CD8-positive, alpha-beta memory T cell (primary cell): ENCODE data around the gene NAV2. TPM values are rescaled to one million over a fixed set of nuclear protein-coding genes. Genes with fewer than 3 reads are reported as not detected.
A peak's percentile ranks its signal among the peaks of the same experiment; 100 is the strongest.
"Not testable (repeated sequence)": the region's sequence is repeated elsewhere in the genome, so short reads cannot be mapped to it uniquely, and the experiment has no call there.

ENCODE experiments used
- CTCF ChIA-PET: fragments of 350-600 bp; sonication (Branson Sonifier 250); formaldehyde crosslinking; loops from one replicate; lab custom pipeline; 2021; ENCODE audit warnings: antibody characterized with exemption; lab: Charles Lee
- POLR2A ChIA-PET: fragments of 350-600 bp; sonication (Branson Sonifier 250); formaldehyde crosslinking; loops from one replicate; lab custom pipeline; 2021; ENCODE audit warnings: antibody characterized with exemption; lab: Charles Lee
- DNase-seq, 5 donors: peaks; one replicate each; pipeline versions ENCODE4 v3.0.0 to v3.0.0-alpha.2; 2020 to 2022; ENCODE audit warnings: mixed read lengths in 1 of 5
- H3K27ac ChIP-seq: one replicate; pipeline ENCODE4 v1.7.0; 2013; ENCODE audit warnings: low read depth, mild to moderate bottlenecking, low read length, moderate library complexity
- H3K27me3 ChIP-seq: 2 replicates; pipeline ENCODE4 v1.7.0; 2013; ENCODE audit warnings: low read length, mild to moderate bottlenecking; ENCODE audit not compliant: insufficient read depth, poor library complexity, severe bottlenecking
- H3K36me3 ChIP-seq: 2 replicates; pipeline ENCODE4 v1.7.0; 2013; ENCODE audit warnings: mild to moderate bottlenecking, low read length, moderate library complexity; ENCODE audit not compliant: insufficient read depth
- H3K4me1 ChIP-seq: 2 replicates; pipeline ENCODE4 v1.7.0; 2013; ENCODE audit warnings: mild to moderate bottlenecking, low read length, moderate library complexity; ENCODE audit not compliant: insufficient read depth
- H3K4me3 ChIP-seq: 2 replicates; pipeline ENCODE4 v1.7.0; 2013; ENCODE audit warnings: mild to moderate bottlenecking, low read length
- H3K9me3 ChIP-seq: 2 replicates; pipeline ENCODE4 v1.7.0; 2013; ENCODE audit warnings: mild to moderate bottlenecking, low read length
- H3K27ac Mint-ChIP-seq, 8 donors: one replicate each; pipeline ENCODE4 v1.8.0; 2020 to 2021; ENCODE audit warnings: mixed read lengths in 8 of 8, mild to moderate bottlenecking in 6 of 8, inconsistent platforms in 3 of 8, moderate library complexity in 3 of 8
- H3K27me3 Mint-ChIP-seq, 2 donors: one replicate each; pipeline ENCODE4 v1.8.0; 2020 to 2021; ENCODE audit warnings: mixed read lengths in 2 of 2, mild to moderate bottlenecking in 1 of 2, moderate library complexity in 1 of 2
- H3K36me3 Mint-ChIP-seq, 3 donors: one replicate each; pipeline ENCODE4 v1.8.0; 2020 to 2021; ENCODE audit warnings: mixed read lengths in 3 of 3, inconsistent platforms in 1 of 3, mild to moderate bottlenecking in 1 of 3
- H3K4me1 Mint-ChIP-seq, 3 donors: one replicate each; pipeline ENCODE4 v1.8.0; 2020 to 2021; ENCODE audit warnings: mixed read lengths in 3 of 3, inconsistent platforms in 1 of 3, mild to moderate bottlenecking in 1 of 3
- H3K4me3 Mint-ChIP-seq, 7 donors: one replicate each; pipeline ENCODE4 v1.8.0; 2020 to 2021; ENCODE audit warnings: mixed read lengths in 7 of 7, mild to moderate bottlenecking in 6 of 7, moderate library complexity in 4 of 7, inconsistent platforms in 2 of 7
- H3K9me3 Mint-ChIP-seq, 5 donors: one replicate each; pipeline ENCODE4 v1.8.0; 2020 to 2022; ENCODE audit warnings: mixed read lengths in 5 of 5, mild to moderate bottlenecking in 3 of 5, moderate library complexity in 2 of 5, inconsistent platforms in 1 of 5
- polyA plus RNA-seq: library from polyadenylated mRNA; unstranded; fragments of 300-500 nt; fragmentation: Illumina TruSeq; gene quantifications from one replicate; pipeline ENCODE4 v1.2.3, GENCODE V29; 2021
- total RNA-seq, 2 experiments: library from RNA; stranded (reverse); gene quantifications; one replicate each; pipeline ENCODE4 v1.2.3, GENCODE V29; 2021

The NAV2 gene
- total and polyA plus RNA-seq, 3 experiments from 2014 or later: 0.42 to 1.2 (median 1.1) TPM

DNA sequence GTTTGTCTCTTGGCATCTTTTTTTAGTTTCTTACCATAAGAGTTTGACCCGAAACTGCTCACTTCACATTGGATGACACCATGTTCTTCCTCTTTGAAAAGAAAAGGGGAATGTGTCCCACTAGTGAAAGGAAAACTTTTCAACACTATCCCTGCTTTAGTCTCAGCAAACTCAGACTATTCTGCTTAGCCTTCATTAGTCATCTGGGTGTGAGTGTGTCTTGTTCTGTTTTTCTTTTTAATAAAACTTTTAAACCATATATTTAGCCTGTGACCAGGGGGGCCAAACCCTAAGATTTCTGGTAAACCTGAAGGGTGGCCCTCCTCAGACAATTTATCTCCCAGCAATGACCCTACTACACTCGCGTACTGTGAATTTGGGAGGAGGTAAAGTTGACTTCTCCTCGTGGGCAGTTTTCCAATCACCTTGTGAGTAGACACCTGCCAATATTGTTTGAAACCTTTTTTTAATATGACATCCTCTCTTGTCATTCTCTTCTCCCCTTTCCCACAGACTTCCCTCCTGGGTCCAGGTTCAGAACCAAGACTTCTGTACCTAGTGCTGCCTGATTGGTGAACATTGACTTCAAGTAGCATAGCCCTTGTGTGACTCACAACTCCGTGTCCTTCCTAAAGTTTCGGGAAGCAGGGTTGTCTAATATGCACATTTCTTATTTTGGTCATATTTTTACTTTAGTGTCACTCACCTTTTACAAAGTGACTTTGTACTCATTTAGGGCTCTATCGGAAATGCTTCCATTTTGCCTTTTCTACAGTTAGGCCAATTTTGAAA lies 407.7 kb downstream of the NAV2 start:
- H3K27ac ChIP-seq: no peak overlapping the region
- CTCF ChIA-PET: no interaction called here

DNA sequence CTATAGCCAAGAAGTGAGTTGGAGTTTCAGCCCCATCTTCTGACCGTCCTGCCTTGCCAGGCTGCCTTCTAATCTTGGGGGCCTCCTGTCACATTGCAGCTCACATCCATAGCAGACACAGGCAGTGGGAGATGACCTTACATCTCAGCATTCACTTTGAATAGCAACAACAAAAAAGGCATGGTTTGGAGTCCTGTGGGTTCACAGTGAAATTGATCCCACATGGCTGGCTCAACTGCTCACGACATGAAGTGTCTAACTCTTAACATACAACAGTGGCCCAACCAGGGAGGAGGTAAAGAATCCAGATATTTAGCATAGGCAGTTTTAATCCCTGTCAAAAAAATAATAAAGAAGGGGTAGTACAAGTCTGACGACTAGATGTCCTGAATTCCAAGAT lies 409.5 kb downstream of the NAV2 start:
- peaks cover 10 to 27% of the 10 kb centered on the region in 2 donors for H3K27me3 Mint-ChIP-seq
- no peaks in the 10 kb centered on the region for H3K9me3 ChIP-seq
- H3K4me3 ChIP-seq: no peak overlapping the region
- no peak for DNase-seq
- H3K27ac Mint-ChIP-seq: no peak overlapping the region
- H3K4me1 ChIP-seq: no peaks in the 10 kb centered on the region
- H3K4me3 Mint-ChIP-seq: no peak overlapping the region
- H3K4me1 Mint-ChIP-seq: no peaks in the 10 kb centered on the region
- no peaks in the 10 kb centered on the region for H3K36me3 ChIP-seq
- H3K36me3 Mint-ChIP-seq: peaks cover 0 to 2% (median 2%) of the 10 kb centered on the region in 3 donors
- ChIA-PET POLR2A (no interaction called here), CTCF (no interaction called here)
- no peaks in the 10 kb centered on the region for H3K9me3 Mint-ChIP-seq
- H3K27ac ChIP-seq: no peak overlapping the region
- H3K27me3 ChIP-seq: no peaks in the 10 kb centered on the region

More for the DNA sequence above, 407.7 kb downstream of the NAV2 start:
- Histone ChIP-seq H3K4me1 (no peaks in the 10 kb centered on the region), H3K4me3 (no peak overlapping the region), H3K36me3 (no peaks in the 10 kb centered on the region), H3K9me3 (no peaks in the 10 kb centered on the region), H3K27me3 (no peaks in the 10 kb centered on the region)
- Mint-ChIP-seq H3K4me1 (no peaks in the 10 kb centered on the region), H3K9me3 (no peaks in the 10 kb centered on the region), H3K4me3 (no peak overlapping the region), H3K27ac (peak overlapping the region in 1 of 8 donors; percentile 10), H3K36me3 (peaks cover 0 to 2% (median 2%) of the 10 kb centered on the region in 3 donors), H3K27me3 (peaks cover 8 to 27% of the 10 kb centered on the region in 2 donors)
- POLR2A ChIA-PET: no interaction called here
- DNase-seq: no peak

DNA sequence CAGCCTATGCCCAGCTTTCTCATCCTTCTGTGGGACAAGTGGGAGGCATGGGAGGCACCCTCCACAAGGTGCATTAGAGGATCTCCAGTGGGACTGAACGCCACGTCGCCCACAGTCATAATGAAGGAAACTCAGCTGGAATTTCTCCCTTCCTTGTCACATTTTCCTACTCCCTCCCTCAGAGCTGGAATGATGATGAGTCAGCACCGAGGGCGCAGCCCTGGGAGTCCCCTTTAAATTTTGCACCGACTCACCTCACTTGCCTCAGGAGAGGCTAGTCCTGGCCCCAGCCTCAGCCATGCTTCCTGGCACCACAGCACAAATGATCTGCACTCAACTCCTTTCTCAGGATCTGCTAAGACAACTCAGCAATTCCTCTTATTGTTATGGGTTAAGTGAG lies 413.3 kb downstream of the NAV2 start:
- no peak overlapping the region for H3K4me3 ChIP-seq
- POLR2A ChIA-PET: no interaction called here
- CTCF ChIA-PET: no interaction called here

DNA sequence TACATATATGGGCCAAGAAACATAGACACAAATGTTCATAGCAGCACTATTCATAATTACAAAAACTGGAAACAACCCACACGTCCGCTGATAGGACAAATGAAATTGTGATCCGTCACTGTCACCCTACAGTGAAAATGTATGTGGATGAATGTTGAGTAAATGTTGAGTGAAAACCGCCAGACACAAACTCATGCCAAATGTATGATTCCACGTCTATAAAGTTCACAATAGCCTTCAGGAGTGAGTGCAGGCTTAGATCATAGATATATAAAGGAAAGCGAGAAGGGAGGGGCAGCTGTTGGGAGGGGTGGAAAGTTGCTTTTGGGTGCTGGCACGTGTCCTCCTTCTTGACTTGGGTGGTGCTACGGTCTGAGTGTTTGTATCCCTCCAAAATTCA lies 414.1 kb downstream of the NAV2 start:
- Histone ChIP-seq H3K4me1 (no peaks in the 10 kb centered on the region), H3K27me3 (no peaks in the 10 kb centered on the region), H3K36me3 (no peaks in the 10 kb centered on the region), H3K27ac (no peak overlapping the region), H3K4me3 (no peak overlapping the region), H3K9me3 (no peaks in the 10 kb centered on the region)
- DNase-seq: no peak
- Mint-ChIP-seq H3K4me1 (peaks cover 2 to 3% (median 3%) of the 10 kb centered on the region in 3 donors), H3K27ac (no peak overlapping the region), H3K9me3 (no peaks in the 10 kb centered on the region), H3K27me3 (peaks cover 3 to 4% of the 10 kb centered on the region in 2 donors), H3K36me3 (no peaks in the 10 kb centered on the region), H3K4me3 (no peak overlapping the region)
- POLR2A ChIA-PET: no interaction called here
- CTCF ChIA-PET: interaction anchor here (1.6 to 3.5 kb wide), 5 partner anchors 13 to 484 kb away, joined by 3 to 61 read pairs (median 7); partner anchors contain the start of gene HTATIP2

More for the DNA sequence above, 413.3 kb downstream of the NAV2 start:
- H3K36me3 ChIP-seq: no peaks in the 10 kb centered on the region
- Mint-ChIP-seq H3K4me1 (no peaks in the 10 kb centered on the region), H3K4me3 (no peak overlapping the region), H3K36me3 (no peaks in the 10 kb centered on the region), H3K27me3 (peaks cover 4 to 9% of the 10 kb centered on the region in 2 donors), H3K9me3 (no peaks in the 10 kb centered on the region), H3K27ac (no peak overlapping the region)
- DNase-seq: no peak
- no peaks in the 10 kb centered on the region for H3K9me3 ChIP-seq
- H3K4me1 ChIP-seq: no peaks in the 10 kb centered on the region
- H3K27ac ChIP-seq: no peak overlapping the region
- H3K27me3 ChIP-seq: no peaks in the 10 kb centered on the region

DNA sequence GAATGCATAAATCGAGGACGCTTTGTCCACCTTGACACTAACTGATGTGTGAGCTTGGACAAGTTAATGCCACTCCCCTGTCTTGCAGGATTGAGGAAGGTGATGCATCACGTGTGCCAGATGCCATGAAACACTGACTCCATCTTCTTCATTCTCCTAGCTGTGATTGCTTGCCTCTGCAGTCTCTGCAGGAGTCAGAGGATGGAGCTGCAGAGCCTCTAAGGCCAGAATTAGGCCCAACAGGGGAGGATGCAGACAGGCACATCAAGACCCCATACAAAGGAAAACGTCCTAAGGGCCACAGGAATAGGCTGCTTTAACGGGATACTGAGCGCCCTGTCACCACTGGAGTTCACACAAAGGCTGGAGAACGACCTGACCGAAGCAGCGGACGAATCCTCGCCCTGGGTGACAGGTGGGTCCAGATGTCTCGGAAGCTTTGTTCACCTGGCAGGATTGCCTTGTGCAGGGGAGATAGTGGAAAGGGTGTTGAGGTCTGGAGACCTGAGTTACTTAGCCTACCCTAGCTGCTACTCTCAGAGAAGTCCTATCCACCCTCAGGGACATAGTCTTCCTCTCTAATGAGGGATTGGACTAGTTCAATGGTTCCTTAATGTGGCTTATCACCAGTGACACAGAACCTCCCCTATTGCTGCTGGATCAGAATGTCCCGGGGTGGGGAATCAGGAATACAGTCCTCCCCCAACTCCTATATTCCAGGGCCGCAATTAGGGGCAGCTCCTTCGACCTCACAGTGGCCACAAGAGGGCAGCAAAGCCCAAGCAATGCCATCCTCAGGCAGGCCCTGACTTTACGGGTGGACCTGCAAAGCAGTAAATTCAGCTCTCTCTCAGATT lies 415.3 kb downstream of the NAV2 start:
- Histone ChIP-seq H3K4me3 (no peak overlapping the region), H3K27me3 (peaks cover 6% of the 10 kb centered on the region), H3K36me3 (no peaks in the 10 kb centered on the region), H3K4me1 (no peaks in the 10 kb centered on the region), H3K9me3 (no peaks in the 10 kb centered on the region), H3K27ac (no peak overlapping the region)
- DNase-seq: peak; percentile 42 to 79 (median 56)
- H3K4me3 Mint-ChIP-seq: no peak overlapping the region
- H3K36me3 Mint-ChIP-seq: no peaks in the 10 kb centered on the region
- CTCF ChIA-PET: interaction anchor here (0.7 to 3.5 kb wide), 22 partner anchors 9 to 483 kb away, joined by 3 to 61 read pairs (median 4); partner anchors contain the start of gene HTATIP2
- H3K27me3 Mint-ChIP-seq: peaks cover 10 to 12% of the 10 kb centered on the region in 2 donors
- POLR2A ChIA-PET: no interaction called here
- no peaks in the 10 kb centered on the region for H3K9me3 Mint-ChIP-seq
- H3K27ac Mint-ChIP-seq: no peak overlapping the region
- peaks cover 10 to 13% (median 12%) of the 10 kb centered on the region in 3 donors for H3K4me1 Mint-ChIP-seq

DNA sequence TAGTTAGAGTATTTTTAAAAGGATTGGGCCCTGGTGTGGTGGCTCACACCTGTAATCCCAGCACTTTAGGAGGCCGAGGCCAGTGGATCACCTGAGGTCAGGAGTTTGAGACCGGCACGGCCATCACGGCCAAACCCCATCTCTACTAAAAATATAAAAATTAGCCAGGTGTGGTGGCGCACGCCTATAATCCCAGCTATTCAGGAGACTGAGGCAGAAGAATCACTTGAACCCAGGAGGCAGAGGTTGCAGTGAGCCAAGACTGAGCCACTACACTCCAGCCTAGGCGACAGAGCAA lies 415.8 kb downstream of the NAV2 start:
- peaks cover 12 to 15% of the 10 kb centered on the region in 2 donors for H3K27me3 Mint-ChIP-seq
- H3K4me3 ChIP-seq, H3K4me1 ChIP-seq, H3K27me3 ChIP-seq, H3K36me3 ChIP-seq, H3K9me3 ChIP-seq, H3K36me3 Mint-ChIP-seq, H3K27ac Mint-ChIP-seq, H3K4me3 Mint-ChIP-seq, H3K9me3 Mint-ChIP-seq, DNase-seq, POLR2A ChIA-PET, H3K27ac ChIP-seq: not testable (repeated sequence)
- CTCF ChIA-PET: interaction anchor here (0.8 to 3.5 kb wide), 20 partner anchors 9 to 482 kb away, joined by 3 to 61 read pairs (median 4); partner anchors contain the start of gene HTATIP2
- peaks cover 10 to 13% (median 12%) of the 10 kb centered on the region in 3 donors for H3K4me1 Mint-ChIP-seq

DNA sequence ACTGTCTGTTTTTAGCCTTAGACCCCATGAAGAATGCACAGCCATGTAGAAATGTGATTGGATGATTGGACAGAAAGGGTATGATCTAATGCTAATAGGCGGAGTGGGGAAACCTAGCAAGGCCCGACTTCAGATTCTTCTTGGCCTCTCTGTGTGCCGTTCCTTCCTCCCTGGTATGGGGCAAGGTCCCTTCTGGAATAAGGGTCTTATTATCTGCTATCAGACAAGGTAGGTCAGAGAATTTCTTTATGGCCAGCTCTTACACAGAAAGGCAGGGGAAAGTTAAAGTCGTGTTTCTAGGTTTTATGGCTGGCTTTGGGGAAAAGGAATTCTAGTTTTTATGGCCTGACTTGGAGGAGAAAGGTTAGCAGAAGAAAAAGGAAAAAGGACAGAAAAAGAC lies 417.0 kb downstream of the NAV2 start:
- Histone ChIP-seq H3K9me3 (no peaks in the 10 kb centered on the region), H3K27ac (no peak overlapping the region), H3K36me3 (no peaks in the 10 kb centered on the region), H3K4me3 (no peak overlapping the region), H3K4me1 (no peaks in the 10 kb centered on the region), H3K27me3 (peaks cover 6% of the 10 kb centered on the region)
- ChIA-PET CTCF (interaction anchor here (1.0 to 3.5 kb wide), 4 partner anchors 8 to 224 kb away, joined by 3 to 61 read pairs (median 4); no protein-coding TSS in a partner anchor), POLR2A (no interaction called here)
- no peaks in the 10 kb centered on the region for H3K9me3 Mint-ChIP-seq
- H3K4me3 Mint-ChIP-seq: no peak overlapping the region
- peaks cover 17 to 26% of the 10 kb centered on the region in 2 donors for H3K27me3 Mint-ChIP-seq
- H3K27ac Mint-ChIP-seq: peak overlapping the region in 1 of 8 donors; percentile 8
- peaks cover 10 to 13% (median 12%) of the 10 kb centered on the region in 3 donors for H3K4me1 Mint-ChIP-seq
- H3K36me3 Mint-ChIP-seq: no peaks in the 10 kb centered on the region
- no peak for DNase-seq
